NCI-H748 (cell line): ENCODE data around the gene TCP11.
A peak's percentile ranks its signal among the peaks of the same experiment; 100 is the strongest.

Experiments
- DNase-seq: peaks from one replicate; lab custom pipeline; 2025; ENCODE audit not compliant: unreplicated experiment; lab: John Stamatoyannopoulos, UW

TCP11 gene

GRCh38 chr6:35173427-35174087 lies 32.4 kb upstream of the TCP11 start:
- no peak for DNase-seq

DNA sequence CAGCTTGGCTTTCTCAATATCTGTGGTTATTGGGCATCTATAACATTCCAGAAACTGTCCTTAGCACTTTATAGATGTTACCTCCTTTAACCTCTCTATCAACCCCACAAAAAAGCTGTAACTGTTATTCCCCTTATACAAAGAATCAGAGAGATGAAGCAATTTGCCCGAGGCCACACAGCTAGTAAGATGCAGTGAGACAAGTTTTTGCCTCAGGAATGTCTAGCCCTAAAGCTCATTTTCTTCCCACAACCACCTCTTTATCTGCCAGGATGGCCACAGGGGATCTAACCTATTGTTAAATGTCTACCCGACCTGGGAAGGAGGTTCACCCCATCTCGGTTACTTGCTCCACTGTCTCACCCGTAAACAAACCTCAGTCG lies 31.9 kb upstream of the TCP11 start:
- no peak for DNase-seq

DNA sequence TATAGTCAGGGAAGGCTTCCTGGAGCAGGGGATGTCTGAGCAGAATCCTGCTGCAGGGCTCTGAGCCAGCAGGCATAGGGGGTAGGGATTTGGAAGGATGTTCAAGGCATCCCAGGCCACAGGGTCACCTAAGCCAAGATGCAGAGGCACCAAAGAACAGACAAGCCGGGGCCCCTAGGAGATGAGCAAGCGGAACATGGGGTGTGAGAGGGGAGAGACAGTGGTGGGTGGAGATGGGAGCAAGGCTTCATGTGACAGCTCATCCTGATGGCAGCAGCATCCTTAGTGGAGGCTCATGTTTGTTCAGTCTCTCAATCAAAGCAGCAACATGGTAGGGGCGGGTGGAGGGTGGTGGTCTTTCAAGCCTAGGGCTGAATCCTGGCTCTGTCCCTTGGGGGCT lies 29.8 kb upstream of the TCP11 start:
- no peak for DNase-seq

DNA sequence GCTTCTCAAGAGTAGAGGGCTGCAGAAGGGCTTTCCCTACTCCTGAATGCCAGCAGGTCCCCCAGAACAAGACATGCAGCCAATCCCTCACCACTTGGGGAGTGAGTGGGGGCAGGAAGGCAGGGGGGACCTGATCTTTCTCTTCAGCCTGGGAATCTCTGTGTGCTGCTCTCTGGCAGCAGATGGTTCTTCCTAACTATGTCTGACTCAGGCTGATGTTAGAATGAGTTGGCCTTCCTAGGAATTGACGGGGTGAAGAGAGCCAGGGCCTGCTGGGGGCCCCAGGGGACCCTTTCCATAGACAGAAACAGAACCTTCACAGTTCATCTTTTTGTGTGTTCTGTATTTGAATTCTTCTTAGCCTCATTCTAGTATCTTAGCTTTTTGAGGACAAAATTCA lies 29.0 kb upstream of the TCP11 start:
- no peak for DNase-seq

DNA sequence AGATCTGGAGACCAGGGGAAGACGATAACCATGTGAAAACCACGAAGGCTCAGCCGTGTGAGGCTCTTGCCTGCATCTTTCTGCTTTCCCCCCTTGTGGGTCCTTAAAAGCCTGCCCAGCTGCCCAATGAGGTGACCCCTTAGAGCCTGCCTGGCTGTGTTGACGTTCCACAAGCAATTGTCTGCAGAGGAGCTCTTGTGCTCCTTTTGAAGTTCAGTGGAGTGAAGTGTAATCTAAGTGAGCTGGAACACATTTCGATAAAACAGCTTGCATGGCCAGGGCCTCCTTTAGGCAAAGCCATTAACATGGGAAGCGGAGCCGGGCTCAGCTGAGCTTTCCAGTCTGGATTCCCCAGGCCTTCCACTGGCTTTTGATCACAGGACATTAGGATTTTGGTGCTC lies 27.3 kb upstream of the TCP11 start:
- DNase-seq, result no peak

GRCh38 chr6:35167505-35167904 lies 26.4 kb upstream of the TCP11 start:
- no peak for DNase-seq

- peak; percentile 49 for DNase-seq
These were observed 25.4 kb upstream of the TCP11 start for GRCh38 chr6:35166520-35166919.

DNA sequence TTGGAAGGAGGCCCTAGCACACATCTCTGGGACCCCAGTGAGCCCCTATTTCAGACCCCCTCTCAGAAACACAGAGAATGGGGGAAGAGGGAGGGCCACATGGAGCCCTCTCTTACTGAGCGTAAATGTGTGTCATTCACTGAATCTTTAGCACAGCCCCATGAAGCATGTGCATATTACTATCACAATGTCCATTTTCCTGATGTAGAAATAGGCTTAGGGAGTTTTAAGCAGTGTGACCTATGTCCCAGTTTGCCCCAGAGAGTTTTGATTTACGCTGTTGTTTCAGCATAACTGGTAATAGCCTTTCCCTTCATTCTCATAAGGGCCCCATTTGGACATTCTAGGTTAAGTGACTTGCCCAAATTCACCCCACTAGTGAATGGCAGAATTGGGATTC lies 25.0 kb upstream of the TCP11 start:
- DNase-seq, result no peak

DNA sequence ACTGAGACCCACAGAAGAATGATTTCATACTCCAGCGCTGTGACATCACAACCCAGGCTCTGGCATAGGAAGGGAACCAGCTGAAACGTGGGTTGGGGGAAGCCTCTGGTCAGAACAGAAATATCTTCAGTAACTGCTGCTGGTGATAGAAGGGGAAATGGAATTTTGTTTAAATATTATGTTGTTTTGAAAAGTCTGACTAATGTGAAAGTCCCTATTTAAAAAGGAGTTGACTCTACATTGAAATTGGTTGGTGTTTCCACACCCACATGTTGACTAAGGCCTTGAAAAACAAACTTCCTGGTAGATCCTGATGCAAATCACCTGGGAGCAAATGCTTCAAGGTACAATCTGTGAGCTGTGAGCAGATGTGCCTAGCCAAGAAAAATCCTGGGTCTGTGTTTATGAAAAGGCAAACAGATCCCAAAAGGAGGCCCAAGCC lies 24.5 kb upstream of the TCP11 start:
- DNase-seq, result peak; percentile 22

- no peak for DNase-seq
These were observed 23.7 kb upstream of the TCP11 start for GRCh38 chr6:35164868-35165267.

DNA sequence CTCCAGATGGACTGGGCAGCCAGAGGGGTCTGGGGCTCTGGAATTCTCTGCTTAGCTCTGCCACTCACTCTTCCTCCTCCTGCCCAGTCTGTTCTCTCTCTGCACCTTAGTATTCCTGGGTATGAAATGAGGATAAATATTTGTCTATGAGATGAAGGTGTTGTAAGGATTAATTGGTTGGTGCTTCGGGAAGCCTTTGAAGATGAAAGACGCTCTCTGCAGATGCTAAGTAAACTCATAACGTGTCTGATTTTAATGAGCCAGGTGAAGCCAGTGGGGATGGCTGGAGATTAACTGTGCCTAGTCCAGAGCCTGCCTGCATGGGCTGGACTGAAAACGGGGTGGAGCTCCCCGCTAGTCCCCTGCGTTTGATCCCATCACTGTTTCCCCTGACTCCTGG lies 23.1 kb upstream of the TCP11 start:
- no peak for DNase-seq

- no peak for DNase-seq
These were observed 22.7 kb upstream of the TCP11 start for GRCh38 chr6:35163836-35164235.

- no peak for DNase-seq
These were observed 20.9 kb upstream of the TCP11 start for GRCh38 chr6:35161776-35162607.

DNA sequence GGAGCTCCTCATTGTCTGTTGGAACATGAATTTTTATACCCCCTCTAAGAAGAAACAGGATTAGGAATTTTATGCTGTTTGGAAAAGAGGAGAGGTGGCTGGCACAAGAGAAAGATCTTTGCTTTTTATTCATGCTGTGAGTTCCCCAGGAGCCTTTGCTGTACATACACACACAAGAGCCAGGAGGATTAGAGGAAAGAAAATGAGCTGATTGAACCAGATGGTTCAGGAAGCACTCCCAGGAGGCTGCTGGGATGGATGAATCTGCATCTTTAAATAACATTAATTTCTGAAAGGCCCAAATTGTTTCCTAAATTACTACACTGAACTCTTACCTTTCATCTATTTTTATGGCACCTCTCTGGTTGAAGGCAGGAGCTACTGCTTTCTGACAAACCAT lies 20.1 kb upstream of the TCP11 start:
- DNase-seq, result no peak

DNA sequence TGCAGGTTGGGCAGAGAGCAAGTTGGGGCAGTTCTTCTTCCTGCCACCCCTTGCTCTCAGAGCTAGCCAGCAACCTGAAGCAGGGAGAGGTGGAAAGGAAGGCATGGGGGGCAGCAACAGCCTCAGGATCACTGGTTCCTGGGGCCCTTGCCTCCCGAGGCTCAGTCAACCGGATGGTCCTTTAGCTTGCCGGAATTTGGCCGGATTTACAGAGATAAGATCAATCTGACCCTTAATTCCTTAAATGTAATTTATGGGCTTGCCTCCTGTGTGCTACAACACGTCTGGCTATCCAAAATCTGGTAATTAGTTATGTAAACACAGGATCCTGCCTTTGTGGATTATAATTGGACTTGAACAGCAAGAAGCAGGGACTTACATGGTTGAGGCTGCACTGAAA lies 19.5 kb upstream of the TCP11 start:
- peak; percentile 49 for DNase-seq

- no peak for DNase-seq
These were observed 17.4 kb upstream of the TCP11 start for GRCh38 chr6:35158520-35158919.

GRCh38 chr6:35154947-35155346 lies 13.8 kb upstream of the TCP11 start:
- no peak for DNase-seq

DNA sequence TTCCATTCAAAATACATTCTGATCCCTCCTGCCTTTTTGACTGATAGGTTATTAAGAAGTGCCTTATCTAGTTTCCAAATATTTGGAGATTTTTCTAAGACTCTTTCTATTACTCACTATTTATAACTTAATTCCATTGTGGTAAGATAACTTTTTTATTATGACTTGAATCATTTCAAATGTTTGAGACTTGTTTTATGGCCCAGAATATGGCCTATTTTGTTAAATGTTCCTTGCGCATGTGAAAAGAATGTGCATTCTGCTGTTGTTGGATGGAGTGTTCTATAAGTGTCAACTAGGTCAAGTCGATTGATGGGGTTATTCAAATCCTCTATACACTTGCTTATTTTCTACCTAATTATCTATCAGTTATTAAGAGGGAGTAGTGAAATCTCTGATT lies 13.1 kb upstream of the TCP11 start:
- no peak for DNase-seq

DNA sequence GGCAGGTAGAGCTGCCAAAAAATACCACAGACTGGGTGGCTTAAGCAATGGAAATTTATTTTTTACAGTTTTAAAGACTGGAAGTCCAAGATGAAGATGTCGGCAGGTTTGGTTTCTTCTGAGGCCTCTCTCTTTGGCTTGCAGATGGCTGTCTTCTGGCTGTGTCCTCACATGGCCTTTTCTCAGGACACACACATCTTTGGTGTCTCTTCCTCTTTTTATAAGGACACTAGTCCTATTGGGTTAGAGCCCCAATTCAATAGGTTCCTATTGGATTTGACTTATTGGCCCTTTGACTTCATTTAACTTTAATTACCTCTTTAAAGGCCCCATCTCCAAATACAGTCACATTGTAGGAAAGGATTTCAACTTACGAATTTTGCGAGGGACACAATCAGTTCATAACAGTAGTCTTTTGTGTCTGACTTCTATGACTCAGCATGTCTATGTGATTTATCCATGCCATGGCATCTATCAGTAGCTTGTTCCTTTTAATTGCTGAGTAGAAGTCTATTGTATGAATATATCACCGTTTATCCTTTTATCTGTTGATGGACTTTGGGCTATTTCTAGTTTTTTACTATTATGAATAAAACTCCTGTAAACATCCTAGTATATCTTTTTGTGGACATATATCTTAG lies 11.0 kb upstream of the TCP11 start:
- DNase-seq, result no peak

DNA sequence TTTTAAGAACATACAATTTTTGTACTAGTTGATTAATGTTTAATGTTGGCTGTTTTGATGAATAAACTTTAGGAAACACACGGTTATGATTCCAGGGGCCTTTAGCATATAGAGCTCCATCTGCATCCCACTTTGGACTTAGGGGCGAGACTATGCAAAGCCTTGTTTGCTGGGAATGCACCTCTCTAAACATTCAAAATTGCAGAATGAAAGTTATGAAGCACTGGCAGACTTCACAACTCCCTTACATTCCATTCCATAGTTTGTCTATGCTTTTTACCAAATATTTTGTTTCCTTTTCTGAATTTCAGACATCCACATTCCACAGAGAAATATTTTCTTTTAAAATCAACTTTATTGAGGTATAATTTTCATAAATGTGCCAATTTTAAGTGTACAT lies 10.3 kb upstream of the TCP11 start:
- DNase-seq, result no peak

DNA sequence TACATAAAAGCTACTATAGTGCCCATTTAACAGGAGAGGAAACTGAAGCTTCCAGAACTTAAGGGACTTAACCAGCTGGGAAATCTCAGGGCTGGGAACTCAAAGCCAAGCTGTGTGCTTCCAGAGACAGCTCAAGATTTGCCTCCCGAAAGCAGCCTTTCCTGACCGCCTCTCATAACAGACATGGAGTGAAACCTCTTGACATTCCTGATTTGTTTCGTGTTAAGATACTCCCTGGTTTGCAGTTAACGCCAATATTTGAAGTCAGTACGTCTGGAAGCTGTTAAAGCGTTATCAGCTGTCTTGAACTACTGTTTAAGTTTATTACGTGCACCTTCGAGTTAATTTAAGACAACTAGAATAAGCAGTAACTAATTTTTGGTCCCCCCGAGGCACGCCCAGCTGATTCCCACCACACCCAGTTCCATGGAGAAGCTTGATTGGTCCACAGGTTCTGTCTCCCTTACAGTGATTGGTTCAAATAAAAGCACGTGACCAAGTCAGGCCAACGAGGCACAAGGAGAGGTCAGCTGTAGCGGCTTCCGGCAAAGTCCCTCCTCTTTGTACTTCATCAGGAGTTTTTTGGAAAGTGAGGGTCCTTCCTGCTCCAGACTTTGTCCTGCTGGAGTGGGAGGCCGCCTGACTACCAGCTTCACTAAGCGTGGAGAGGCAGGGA lies 8.9 kb upstream of the TCP11 start:
- DNase-seq, result no peak
